OCI-M2 (cell line): ENCODE measurements around the gene GNAZ.

Experiments
- DNase-seq: peaks from one replicate; lab custom pipeline; 2025; ENCODE audit not compliant: unreplicated experiment; lab: John Stamatoyannopoulos, UW

The GNAZ gene

GRCh38 chr22:23152238-23153114, 82.2 kb downstream of the GNAZ start:
- DNase-seq: no peak

- DNase-seq: no peak
Observed at GRCh38 chr22:23153994-23154393, 83.7 kb downstream of the GNAZ start.

GRCh38 chr22:23154461-23154860, 84.1 kb downstream of the GNAZ start:
- DNase-seq: no peak

- DNase-seq: no peak
Observed at GRCh38 chr22:23155143-23155542, 84.8 kb downstream of the GNAZ start.

- DNase-seq: no peak
Observed at GRCh38 chr22:23155831-23156230, 85.5 kb downstream of the GNAZ start.

- DNase-seq: no peak
Observed at GRCh38 chr22:23156286-23156685, 86.0 kb downstream of the GNAZ start.

GRCh38 chr22:23157560-23158515, 87.5 kb downstream of the GNAZ start:
- DNase-seq: no peak

GRCh38 chr22:23158516-23159290, 88.4 kb downstream of the GNAZ start:
- DNase-seq: no peak

- no peak for DNase-seq
Observed at GRCh38 chr22:23159291-23159630, 88.9 kb downstream of the GNAZ start.

- DNase-seq: no peak
Observed at GRCh38 chr22:23161029-23161428, 90.7 kb downstream of the GNAZ start.

GRCh38 chr22:23161574-23161973, 91.3 kb downstream of the GNAZ start:
- no peak for DNase-seq

- DNase-seq: no peak
Observed at GRCh38 chr22:23163665-23164064, 93.3 kb downstream of the GNAZ start.

- DNase-seq: no peak
Observed at GRCh38 chr22:23164091-23164490, 93.8 kb downstream of the GNAZ start.

GRCh38 chr22:23166042-23166831, 95.9 kb downstream of the GNAZ start:
- no peak for DNase-seq

GRCh38 chr22:23166841-23167616, 96.7 kb downstream of the GNAZ start:
- no peak for DNase-seq

GRCh38 chr22:23168391-23169042, 98.2 kb downstream of the GNAZ start:
- DNase-seq: no peak

- DNase-seq: no peak
Observed at GRCh38 chr22:23169043-23169406, 98.7 kb downstream of the GNAZ start.
